ENCODE data around the gene CTDNEP1.

GRCh38 chr17:7228920-7229319 lies 22.6 kb downstream of the CTDNEP1 start:
- TF ChIP-seq CTCF (conservative IDR thresholded peaks at IDR 0.05; ENCODE audit: low read depth, low read length) (no peak), CEBPB (IDR thresholded peaks at IDR 0.05; ENCODE audit: low read depth, low read length) (no peak), SMC3 (IDR thresholded peaks at IDR 0.05; ENCODE audit: low read depth, low read length) (no peak), POLR2A (IDR thresholded peaks at IDR 0.05; ENCODE audit: low read depth, low read length) (no peak), BHLHE40 (IDR thresholded peaks at IDR 0.05; ENCODE audit: low read depth, low read length) (no peak), MAFK (IDR thresholded peaks at IDR 0.05; ENCODE audit: low read depth, low read length) (no peak), RAD21 (IDR thresholded peaks at IDR 0.05; ENCODE audit: low read length) (no peak), NFE2L2 (IDR thresholded peaks at IDR 0.05; ENCODE audit: low read depth, low read length) (no peak), RCOR1 (IDR thresholded peaks at IDR 0.05; ENCODE audit: insufficient replicate concordance, low read length) (no peak), MAZ (IDR thresholded peaks at IDR 0.05; ENCODE audit: borderline replicate concordance, low read depth, low read length) (no peak), RFX5 (IDR thresholded peaks at IDR 0.05; ENCODE audit: low read depth, low read length) (no peak), CHD1 (IDR thresholded peaks at IDR 0.05; ENCODE audit: low read depth, low read length) (no peak)
- TF ChIP-seq, protein P1, sequence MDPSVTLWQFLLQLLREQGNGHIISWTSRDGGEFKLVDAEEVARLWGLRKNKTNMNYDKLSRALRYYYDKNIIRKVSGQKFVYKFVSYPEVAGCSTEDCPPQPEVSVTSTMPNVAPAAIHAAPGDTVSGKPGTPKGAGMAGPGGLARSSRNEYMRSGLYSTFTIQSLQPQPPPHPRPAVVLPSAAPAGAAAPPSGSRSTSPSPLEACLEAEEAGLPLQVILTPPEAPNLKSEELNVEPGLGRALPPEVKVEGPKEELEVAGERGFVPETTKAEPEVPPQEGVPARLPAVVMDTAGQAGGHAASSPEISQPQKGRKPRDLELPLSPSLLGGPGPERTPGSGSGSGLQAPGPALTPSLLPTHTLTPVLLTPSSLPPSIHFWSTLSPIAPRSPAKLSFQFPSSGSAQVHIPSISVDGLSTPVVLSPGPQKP (IDR thresholded peaks at IDR 0.05; ENCODE audit: borderline replicate concordance, low read depth, low read length), result no peak
- TF ChIP-seq, protein P2, sequence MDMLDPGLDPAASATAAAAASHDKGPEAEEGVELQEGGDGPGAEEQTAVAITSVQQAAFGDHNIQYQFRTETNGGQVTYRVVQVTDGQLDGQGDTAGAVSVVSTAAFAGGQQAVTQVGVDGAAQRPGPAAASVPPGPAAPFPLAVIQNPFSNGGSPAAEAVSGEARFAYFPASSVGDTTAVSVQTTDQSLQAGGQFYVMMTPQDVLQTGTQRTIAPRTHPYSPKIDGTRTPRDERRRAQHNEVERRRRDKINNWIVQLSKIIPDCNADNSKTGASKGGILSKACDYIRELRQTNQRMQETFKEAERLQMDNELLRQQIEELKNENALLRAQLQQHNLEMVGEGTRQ (IDR thresholded peaks at IDR 0.05; ENCODE audit: low read depth, low read length), result no peak
